Stomach (tissue), 9 donors: ENCODE measurements around the gene SLC23A1. TPM values are rescaled to one million over a fixed set of nuclear protein-coding genes. Genes with fewer than 3 reads are reported as not detected.

Experiments
- DNase-seq, 2 donors: peaks; one replicate each; pipeline versions ENCODE4 v3.0.0 to v3.0.0-alpha.2; 2013 to 2019
- H3K27ac ChIP-seq, 5 donors: fragments of 200-600 bp in 4 of 5; sonication (generic) in 4 of 5; one replicate each; pipeline ENCODE4 v1.5.1; 2013 to 2019; ENCODE audit warnings: mild to moderate bottlenecking in 1 of 5, moderate library complexity in 1 of 5
- H3K27me3 ChIP-seq, 3 donors: fragments of 200-600 bp; sonication (generic); one replicate each; pipeline ENCODE4 v1.5.1; 2017 to 2019; ENCODE audit warnings: mixed run types in 1 of 3
- H3K36me3 ChIP-seq, 4 donors: fragments of 200-600 bp; sonication (generic); 1 replicate in 3 of 4; 2 replicates in 1 of 4; pipeline ENCODE4 v1.5.1; 2016 to 2019
- H3K4me1 ChIP-seq, 4 donors: fragments of 200-600 bp; sonication (generic); one replicate each; pipeline ENCODE4 v1.5.1; 2016 to 2019
- H3K4me3 ChIP-seq, 4 donors: fragments of 200-600 bp; sonication (generic) in 3 of 4; one replicate each; pipeline ENCODE4 v1.5.1; 2016 to 2019; ENCODE audit warnings: mild to moderate bottlenecking in 1 of 4
- H3K9me3 ChIP-seq, 4 donors: fragments of 200-600 bp; sonication (generic); one replicate each; pipeline ENCODE4 v1.5.1; 2016 to 2019
- CTCF ChIP-seq, 7 experiments: fragments of 450-650 bp in 4 of 7; fragments of 200-600 bp in 3 of 7; sonication (generic) in 3 of 7; IDR thresholded peaks; one replicate each; pipeline ENCODE4 v1.5.1; 2016 to 2019; ENCODE audit warnings: antibody characterized with exemption in 7 of 7, control low read depth in 2 of 7, mild to moderate bottlenecking in 1 of 7
- EP300 ChIP-seq: sonication (generic); formaldehyde crosslinking; IDR thresholded peaks from one replicate; pipeline ENCODE4 v1.6.1; 2017; ENCODE audit warnings: antibody characterized with exemption
- POLR2A ChIP-seq, 4 donors: fragments of 450-650 bp; IDR thresholded peaks; one replicate each; pipeline ENCODE4 v1.6.1; 2016; ENCODE audit warnings: antibody characterized with exemption in 4 of 4, control low read depth in 2 of 4, mild to moderate bottlenecking in 1 of 4, moderate library complexity in 1 of 4
- POLR2AphosphoS5 ChIP-seq, 3 donors: sonication (generic); formaldehyde crosslinking; IDR thresholded peaks; one replicate each; pipeline ENCODE4 v1.6.1; 2016; ENCODE audit warnings: antibody characterized with exemption in 3 of 3
- WGBS, 5 donors: extraction: QIAGEN DNeasy Blood & Tissue Kit in 3 of 5; methylation state at CpG; one replicate each; pipeline versions ENCODE4 v1.1.5 to v1.1.7; 2013 to 2018; 5-methylcytosine and 5-hydroxymethylcytosine counted together
- intact Hi-C: fragments of 100-400 bp; cut with DNase I; formaldehyde crosslinking; loops from one replicate; pipeline ENCODE4 v1.15.1; 2023; ENCODE audit warnings: low total_unique reads
- polyA plus RNA-seq, 3 donors: library from polyadenylated mRNA; stranded (reverse); fragments of 200-250 nt; gene quantifications; one replicate each; pipeline ENCODE4 v1.2.3, GENCODE V29; 2013
- total RNA-seq, 5 donors: library from RNA; depleted of rRNA; stranded (reverse); fragments of >200 nt; gene quantifications; one replicate each; pipeline versions ENCODE4 v1.1.0 to v1.2.3, GENCODE V29; 2014 to 2016
- donor health status: healthy with polysubstance abuse.
- donor health status: Bipolar disorder and iron deficiency.
- donor health status: healthy.

SLC23A1 gene
- total and polyA plus RNA-seq, 8 donors: 0.37 TPM; not detected in 7

GRCh38 chr5:139364466-139364865 is 18.6 kb downstream of the SLC23A1 start:
- no peak overlapping the region for H3K27ac ChIP-seq
- intact Hi-C loops: no loop called here
- H3K4me3 ChIP-seq: no peak overlapping the region
- peaks cover 0 to 16% (median 4%) of the 10 kb centered on the region in 4 donors for H3K4me1 ChIP-seq
- H3K36me3 ChIP-seq: peaks cover 40 to 69% (median 64%) of the 10 kb centered on the region in 4 donors
- H3K9me3 ChIP-seq: no peaks in the 10 kb centered on the region
- no peak for DNase-seq
- H3K27me3 ChIP-seq: no peaks in the 10 kb centered on the region
- TF ChIP-seq POLR2A (IDR thresholded peaks at IDR 0.05): no peak
- no peak for TF ChIP-seq CTCF (IDR thresholded peaks at IDR 0.05)
- no peak for TF ChIP-seq POLR2AphosphoS5 (IDR thresholded peaks at IDR 0.05)
- TF ChIP-seq EP300: no peak
- 80 to 89% (median 86%) methylated on average over 2 of the region's 2 CpGs for WGBS, 5 donors

GRCh38 chr5:139363937-139364336 is 19.2 kb downstream of the SLC23A1 start:
- Histone ChIP-seq H3K27ac (no peak overlapping the region), H3K9me3 (no peaks in the 10 kb centered on the region), H3K27me3 (no peaks in the 10 kb centered on the region), H3K4me1 (peaks cover 0 to 16% (median 4%) of the 10 kb centered on the region in 4 donors), H3K36me3 (peaks cover 40 to 64% (median 59%) of the 10 kb centered on the region in 4 donors), H3K4me3 (no peak overlapping the region)
- TF ChIP-seq EP300 (no peak), CTCF (IDR thresholded peaks at IDR 0.05) (no peak), POLR2A (IDR thresholded peaks at IDR 0.05) (no peak), POLR2AphosphoS5 (IDR thresholded peaks at IDR 0.05) (no peak)
- DNase-seq: no peak
- WGBS, 5 donors: 77 to 83% (median 80%) methylated on average over 2 of the region's 2 CpGs
- intact Hi-C loops: no loop called here

- no peak for DNase-seq
- peaks cover 0 to 26% (median 15%) of the 10 kb centered on the region in 4 donors for H3K4me1 ChIP-seq
- H3K27ac ChIP-seq: no peak overlapping the region
- no peaks in the 10 kb centered on the region for H3K27me3 ChIP-seq
- peaks cover 31 to 44% (median 39%) of the 10 kb centered on the region in 4 donors for H3K36me3 ChIP-seq
- no peaks in the 10 kb centered on the region for H3K9me3 ChIP-seq
- WGBS, 5 donors: 74 to 86% (median 85%) methylated on average over 6 of the region's 6 CpGs
- intact Hi-C loops: no loop called here
- TF ChIP-seq CTCF (IDR thresholded peaks at IDR 0.05) (no peak), POLR2A (IDR thresholded peaks at IDR 0.05) (no peak), POLR2AphosphoS5 (IDR thresholded peaks at IDR 0.05) (no peak), EP300 (no peak)
- no peak overlapping the region for H3K4me3 ChIP-seq
These were observed 21.2 kb downstream of the SLC23A1 start for GRCh38 chr5:139361835-139362429.

- Histone ChIP-seq H3K27ac (no peak overlapping the region), H3K4me1 (peaks cover 0 to 38% (median 18%) of the 10 kb centered on the region in 4 donors), H3K4me3 (no peak overlapping the region), H3K36me3 (peaks cover 17 to 30% (median 25%) of the 10 kb centered on the region in 4 donors), H3K9me3 (no peaks in the 10 kb centered on the region), H3K27me3 (no peaks in the 10 kb centered on the region)
- TF ChIP-seq POLR2AphosphoS5 (IDR thresholded peaks at IDR 0.05): no peak
- TF ChIP-seq CTCF (IDR thresholded peaks at IDR 0.05): no peak
- no peak for TF ChIP-seq POLR2A (IDR thresholded peaks at IDR 0.05)
- no peak for TF ChIP-seq EP300
- no peak for DNase-seq
- 90 to 97% (median 95%) methylated on average over 4 of the region's 4 CpGs for WGBS, 5 donors
- intact Hi-C loops: no loop called here
These were observed 22.7 kb downstream of the SLC23A1 start for GRCh38 chr5:139360384-139360783.
